ENCODE results near the gene S1PR4.

GRCh38 chr19:3138268-3138667, 40.3 kb upstream of the S1PR4 start:
- no peak for TF ChIP-seq CTCF (IDR thresholded peaks at IDR 0.05)
- TF ChIP-seq EZH2 (IDR thresholded peaks at IDR 0.05; ENCODE audit: borderline replicate concordance, insufficient read depth, low read depth, low read length, poor library complexity, severe bottlenecking): no peak

All from B cell (primary cell).